Measurements from ENCODE around the gene HOGA1.

DNA sequence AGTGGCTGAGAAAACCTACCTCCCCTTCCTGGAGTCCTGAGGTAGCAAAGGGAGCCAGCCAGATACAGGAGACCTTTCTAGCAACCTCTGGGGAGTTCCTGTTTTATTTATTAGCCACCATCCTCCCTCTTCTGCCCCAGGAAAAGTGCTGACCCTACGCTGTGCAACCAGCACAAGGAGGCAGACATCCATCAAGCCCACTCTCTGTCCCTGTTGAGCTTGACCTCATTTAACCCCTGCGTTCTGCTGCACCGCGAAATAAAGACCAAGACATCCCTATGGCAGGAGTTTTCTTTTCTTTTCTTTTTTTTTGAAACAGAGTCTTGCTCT lies 37.0 kb upstream of the HOGA1 start:
- TF ChIP-seq, protein P1, sequence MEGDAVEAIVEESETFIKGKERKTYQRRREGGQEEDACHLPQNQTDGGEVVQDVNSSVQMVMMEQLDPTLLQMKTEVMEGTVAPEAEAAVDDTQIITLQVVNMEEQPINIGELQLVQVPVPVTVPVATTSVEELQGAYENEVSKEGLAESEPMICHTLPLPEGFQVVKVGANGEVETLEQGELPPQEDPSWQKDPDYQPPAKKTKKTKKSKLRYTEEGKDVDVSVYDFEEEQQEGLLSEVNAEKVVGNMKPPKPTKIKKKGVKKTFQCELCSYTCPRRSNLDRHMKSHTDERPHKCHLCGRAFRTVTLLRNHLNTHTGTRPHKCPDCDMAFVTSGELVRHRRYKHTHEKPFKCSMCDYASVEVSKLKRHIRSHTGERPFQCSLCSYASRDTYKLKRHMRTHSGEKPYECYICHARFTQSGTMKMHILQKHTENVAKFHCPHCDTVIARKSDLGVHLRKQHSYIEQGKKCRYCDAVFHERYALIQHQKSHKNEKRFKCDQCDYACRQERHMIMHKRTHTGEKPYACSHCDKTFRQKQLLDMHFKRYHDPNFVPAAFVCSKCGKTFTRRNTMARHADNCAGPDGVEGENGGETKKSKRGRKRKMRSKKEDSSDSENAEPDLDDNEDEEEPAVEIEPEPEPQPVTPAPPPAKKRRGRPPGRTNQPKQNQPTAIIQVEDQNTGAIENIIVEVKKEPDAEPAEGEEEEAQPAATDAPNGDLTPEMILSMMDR (IDR thresholded peaks at IDR 0.05; ENCODE audit: insufficient read depth, low read length), result no peak
- no peak for TF ChIP-seq POLR2AphosphoS5 (IDR thresholded peaks at IDR 0.05; ENCODE audit: low read depth)

All from HL-60 (cell line).